BLaER1 (cell line): Measurements from ENCODE around the gene PNPLA7.
"Not testable (repeated sequence)": the region's sequence is repeated elsewhere in the genome, so short reads cannot be mapped to it uniquely, and the experiment has no call there.

Experiments
- H3K27ac ChIP-seq: shearing (Covaris generic); formaldehyde crosslinking; 2 replicates; pipeline ENCODE4 v1.8.1; 2022
- H3K27me3 ChIP-seq: shearing (Covaris generic); formaldehyde crosslinking; 2 replicates; pipeline ENCODE4 v1.8.1; 2022
- H3K36me3 ChIP-seq: shearing (Covaris generic); formaldehyde crosslinking; 2 replicates; pipeline ENCODE4 v1.8.1; 2022
- H3K4me1 ChIP-seq: shearing (Covaris generic); formaldehyde crosslinking; 2 replicates; pipeline ENCODE4 v1.8.1; 2022
- H3K4me2 ChIP-seq: shearing (Covaris generic); formaldehyde crosslinking; 2 replicates; pipeline ENCODE4 v1.8.1; 2022
- H3K4me3 ChIP-seq: shearing (Covaris generic); formaldehyde crosslinking; 2 replicates; pipeline ENCODE4 v1.8.1; 2022
- H3K9ac ChIP-seq: shearing (Covaris generic); formaldehyde crosslinking; 2 replicates; pipeline ENCODE4 v1.8.1; 2022
- H3K9me3 ChIP-seq: shearing (Covaris generic); formaldehyde crosslinking; 2 replicates; pipeline ENCODE4 v1.8.1; 2022
- H4K20me1 ChIP-seq: shearing (Covaris generic); formaldehyde crosslinking; 2 replicates; pipeline ENCODE4 v1.8.1; 2022
- Cebpa-rat ChIP-seq: shearing (Covaris generic); IDR thresholded peaks from 2 replicates; pipeline ENCODE4 v1.8.1; 2022

The PNPLA7 gene

GRCh38 chr9:137575716-137576411 lies 25.7 kb upstream of the PNPLA7 start:
- H3K9ac ChIP-seq, result peak overlapping the region; percentile 93; the same call in 1 of the 2 replicates
- no peak for TF ChIP-seq Cebpa-rat
- H3K4me3 ChIP-seq, result 0 out of 2 replicates have a peak overlapping the region, but pooled peaks have one; percentile 91
- H3K27ac ChIP-seq, result no peak overlapping the region
- peaks cover 64% of the 10 kb centered on the region for H4K20me1 ChIP-seq
- peak overlapping the region; percentile 98 for H3K4me2 ChIP-seq
- peaks cover 39% of the 10 kb centered on the region for H3K4me1 ChIP-seq
- H3K27me3 ChIP-seq, result no peaks in the 10 kb centered on the region
- no peaks in the 10 kb centered on the region for H3K9me3 ChIP-seq
- peaks cover 71% of the 10 kb centered on the region for H3K36me3 ChIP-seq

GRCh38 chr9:137575364-137575715 lies 25.1 kb upstream of the PNPLA7 start:
- H3K36me3 ChIP-seq, result peaks cover 71% of the 10 kb centered on the region
- 0 out of 2 replicates have a peak overlapping the region, but pooled peaks have one; percentile 93 for H3K9ac ChIP-seq
- no peak for TF ChIP-seq Cebpa-rat
- no peaks in the 10 kb centered on the region for H3K27me3 ChIP-seq
- H3K9me3 ChIP-seq, result no peaks in the 10 kb centered on the region
- H3K4me3 ChIP-seq, result no peak overlapping the region
- peaks cover 39% of the 10 kb centered on the region for H3K4me1 ChIP-seq
- peaks cover 58% of the 10 kb centered on the region for H4K20me1 ChIP-seq
- 0 out of 2 replicates have a peak overlapping the region, but pooled peaks have one; percentile 98 for H3K4me2 ChIP-seq
- no peak overlapping the region for H3K27ac ChIP-seq

GRCh38 chr9:137574192-137574591 lies 24.0 kb upstream of the PNPLA7 start:
- Histone ChIP-seq H4K20me1 (peaks cover 54% of the 10 kb centered on the region), H3K27me3 (no peaks in the 10 kb centered on the region), H3K4me3 (no peak overlapping the region), H3K9me3 (no peaks in the 10 kb centered on the region), H3K27ac (no peak overlapping the region), H3K9ac (0 out of 2 replicates have a peak overlapping the region, but pooled peaks have one; percentile 93), H3K4me2 (no peak overlapping the region), H3K4me1 (peaks cover 37% of the 10 kb centered on the region), H3K36me3 (peaks cover 70% of the 10 kb centered on the region)
- TF ChIP-seq Cebpa-rat, result no peak

- Histone ChIP-seq H3K9ac (no peak overlapping the region), H4K20me1 (peaks cover 34% of the 10 kb centered on the region), H3K36me3 (peaks cover 53% of the 10 kb centered on the region)
Observed at GRCh38 chr9:137570566-137570965, 20.4 kb upstream of the PNPLA7 start.

GRCh38 chr9:137569609-137570203 lies 19.5 kb upstream of the PNPLA7 start:
- TF ChIP-seq Cebpa-rat, result no peak
- peaks cover 49% of the 10 kb centered on the region for H3K36me3 ChIP-seq
- no peak overlapping the region for H3K4me3 ChIP-seq
- no peak overlapping the region for H3K4me2 ChIP-seq
- H3K4me1 ChIP-seq, result peaks cover 12% of the 10 kb centered on the region
- no peak overlapping the region for H3K9ac ChIP-seq
- H3K9me3 ChIP-seq, result no peaks in the 10 kb centered on the region
- no peak overlapping the region for H3K27ac ChIP-seq
- H3K27me3 ChIP-seq, result no peaks in the 10 kb centered on the region
- peaks cover 29% of the 10 kb centered on the region for H4K20me1 ChIP-seq

More at GRCh38 chr9:137570566-137570965, 20.4 kb upstream of the PNPLA7 start:
- no peak overlapping the region for H3K4me2 ChIP-seq
- no peak overlapping the region for H3K4me3 ChIP-seq
- H3K9me3 ChIP-seq, result no peaks in the 10 kb centered on the region
- H3K4me1 ChIP-seq, result peaks cover 16% of the 10 kb centered on the region
- H3K27me3 ChIP-seq, result no peaks in the 10 kb centered on the region
- no peak overlapping the region for H3K27ac ChIP-seq
- TF ChIP-seq Cebpa-rat, result no peak

- Histone ChIP-seq H3K4me2 (peak overlapping the region; percentile 33), H3K27ac (peak overlapping the region; percentile 48), H3K36me3 (peaks cover 49% of the 10 kb centered on the region), H4K20me1 (peaks cover 32% of the 10 kb centered on the region), H3K4me1 (peaks cover 21% of the 10 kb centered on the region)
- not testable (repeated sequence) for H3K9me3 ChIP-seq, H3K27me3 ChIP-seq, H3K4me3 ChIP-seq, H3K9ac ChIP-seq
Observed at GRCh38 chr9:137568445-137568844, 18.2 kb upstream of the PNPLA7 start.

- H3K27ac ChIP-seq, result peak overlapping the region; percentile 49
- H3K4me1 ChIP-seq, result peaks cover 21% of the 10 kb centered on the region
- no peak overlapping the region for H3K4me3 ChIP-seq
- TF ChIP-seq Cebpa-rat, result no peak
- H4K20me1 ChIP-seq, result peaks cover 20% of the 10 kb centered on the region
- H3K9me3 ChIP-seq, result no peaks in the 10 kb centered on the region
- H3K4me2 ChIP-seq, result peak overlapping the region; percentile 59
- peaks cover 51% of the 10 kb centered on the region for H3K36me3 ChIP-seq
- H3K27me3 ChIP-seq, result no peaks in the 10 kb centered on the region
- H3K9ac ChIP-seq, result no peak overlapping the region
Observed at GRCh38 chr9:137564817-137565411, 14.7 kb upstream of the PNPLA7 start.

GRCh38 chr9:137564134-137564533 lies 13.9 kb upstream of the PNPLA7 start:
- H4K20me1 ChIP-seq, result peaks cover 20% of the 10 kb centered on the region
- H3K36me3 ChIP-seq, result peaks cover 59% of the 10 kb centered on the region
- 0 out of 2 replicates have a peak overlapping the region, but pooled peaks have one; percentile 6 for H3K9ac ChIP-seq
- H3K4me3 ChIP-seq, result no peak overlapping the region
- H3K27ac ChIP-seq, result peak overlapping the region; percentile 49; the same call in 1 of the 2 replicates
- no peaks in the 10 kb centered on the region for H3K27me3 ChIP-seq
- H3K4me1 ChIP-seq, result peaks cover 21% of the 10 kb centered on the region
- TF ChIP-seq Cebpa-rat, result no peak
- H3K9me3 ChIP-seq, result no peaks in the 10 kb centered on the region
- H3K4me2 ChIP-seq, result peak overlapping the region; percentile 59; the same call in 1 of the 2 replicates

GRCh38 chr9:137558127-137558526 lies 7.9 kb upstream of the PNPLA7 start:
- Histone ChIP-seq H3K27ac (no peak overlapping the region), H3K9ac (no peak overlapping the region), H4K20me1 (peaks cover 32% of the 10 kb centered on the region), H3K36me3 (peaks cover 96% of the 10 kb centered on the region), H3K4me2 (no peak overlapping the region), H3K4me1 (no peaks in the 10 kb centered on the region; the same call in 1 of the 2 replicates), H3K27me3 (no peaks in the 10 kb centered on the region), H3K4me3 (no peak overlapping the region), H3K9me3 (no peaks in the 10 kb centered on the region)
- no peak for TF ChIP-seq Cebpa-rat
